ENCODE data around the gene IDS.

DNA sequence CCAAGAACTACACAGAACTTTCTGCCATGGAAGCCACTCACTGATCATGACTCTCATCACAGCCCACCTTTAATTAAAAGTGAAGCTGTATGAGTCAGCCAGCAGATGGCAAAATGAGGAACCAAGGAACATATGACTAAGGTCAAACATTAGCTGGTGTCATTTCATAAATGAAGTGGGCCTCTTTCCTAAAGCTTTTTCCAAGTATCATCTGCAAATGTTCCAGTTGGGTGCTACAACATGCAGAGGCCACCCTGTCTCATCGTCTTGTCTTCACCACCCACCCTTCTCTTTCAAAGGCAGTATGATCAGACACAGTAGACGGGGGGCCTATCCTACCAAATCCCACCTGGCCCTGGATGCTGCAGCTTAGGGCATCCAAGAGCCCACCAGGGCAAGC, 26.5 kb upstream of the IDS start:
- TF ChIP-seq TAF1 (IDR thresholded peaks at IDR 0.05; ENCODE audit: low read depth) (no peak), TEAD4 (IDR thresholded peaks at IDR 0.05) (no peak), NFIC (IDR thresholded peaks at IDR 0.05) (no peak), TCF12 (IDR thresholded peaks at IDR 0.05; ENCODE audit: low read depth) (no peak), CREB1 (IDR thresholded peaks at IDR 0.05; ENCODE audit: low read depth) (no peak), EGR1 (IDR thresholded peaks at IDR 0.05) (no peak), EP300 (IDR thresholded peaks at IDR 0.05; ENCODE audit: borderline replicate concordance) (no peak), FOXM1 (IDR thresholded peaks at IDR 0.05; ENCODE audit: borderline replicate concordance, low read depth) (no peak)
- TF ChIP-seq, protein P1, sequence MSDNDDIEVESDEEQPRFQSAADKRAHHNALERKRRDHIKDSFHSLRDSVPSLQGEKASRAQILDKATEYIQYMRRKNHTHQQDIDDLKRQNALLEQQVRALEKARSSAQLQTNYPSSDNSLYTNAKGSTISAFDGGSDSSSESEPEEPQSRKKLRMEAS (IDR thresholded peaks at IDR 0.05) = no peak

All from Ishikawa (cell line).